OCI-LY7 (cell line): ENCODE results near the gene SLC6A7. TPM values are rescaled to one million over a fixed set of nuclear protein-coding genes. Genes with fewer than 3 reads are reported as not detected.

Experiments
- BruUV-seq: library from RNA; stranded (reverse); fragments of 400-500 nt; replicated peaks from 2 replicates; lab custom pipeline; 2021; lab: Mats Ljungman, UMichigan
- CTCF ChIA-PET: fragments of 300-600 bp; sonication (Branson Sonifier 250); formaldehyde crosslinking; loops from one replicate; lab custom pipeline; 2022; ENCODE audit warnings: antibody characterized with exemption; ENCODE audit not compliant: unreplicated experiment; lab: Charles Lee
- POLR2A ChIA-PET: fragments of 300-600 bp; sonication (Branson Sonifier 250); formaldehyde crosslinking; loops from one replicate; lab custom pipeline; 2022; ENCODE audit warnings: antibody characterized with exemption; lab: Charles Lee
- DNase-seq: peaks from one replicate; pipeline ENCODE4 v3.0.0-alpha.2; 2015; ENCODE audit warnings: low spot score
- H2AFZ ChIP-seq: fragments of 200-600 bp; sonication (generic), shearing (Covaris generic); 2 replicates; pipeline ENCODE4 v1.6.1; 2014; ENCODE audit warnings: mild to moderate bottlenecking, antibody characterized with exemption, low read length, moderate library complexity
- H3K27ac ChIP-seq: fragments of 200-600 bp; sonication (generic); 2 replicates; pipeline ENCODE4 v1.5.1; 2014; ENCODE audit warnings: mixed run types, low read depth, mild to moderate bottlenecking, moderate library complexity, low read length, inconsistent platforms; ENCODE audit not compliant: poor library complexity, severe bottlenecking
- H3K36me3 ChIP-seq: fragments of 200-600 bp; sonication (generic); 2 replicates; pipeline ENCODE4 v1.6.1; 2014; ENCODE audit warnings: mild to moderate bottlenecking, antibody characterized with exemption, low read length, moderate library complexity, mixed read lengths; ENCODE audit not compliant: insufficient read depth
- H3K4me1 ChIP-seq: fragments of 200-600 bp; sonication (generic); 2 replicates; pipeline ENCODE4 v1.5.1; 2014; ENCODE audit warnings: mild to moderate bottlenecking, low read length; ENCODE audit not compliant: insufficient read depth, poor library complexity, severe bottlenecking
- H3K4me2 ChIP-seq: fragments of 200-600 bp; sonication (generic); 2 replicates; pipeline ENCODE4 v1.6.1; 2014; ENCODE audit warnings: mild to moderate bottlenecking, low read length
- H3K4me3 ChIP-seq: fragments of 200-600 bp; sonication (generic); 2 replicates; pipeline ENCODE4 v1.5.1; 2014; ENCODE audit warnings: mild to moderate bottlenecking, low read depth, low read length; ENCODE audit not compliant: poor library complexity, severe bottlenecking
- H3K79me2 ChIP-seq: fragments of 200-600 bp; sonication (generic); 2 replicates; pipeline ENCODE4 v1.6.1; 2016; ENCODE audit warnings: low read depth, mild to moderate bottlenecking, low read length, moderate library complexity, mixed read lengths; ENCODE audit not compliant: insufficient read depth
- H3K9me2 ChIP-seq: fragments of 200-600 bp; sonication (generic); 2 replicates; pipeline ENCODE4 v1.6.1; 2016; ENCODE audit warnings: mild to moderate bottlenecking, low read length, mixed read lengths; ENCODE audit not compliant: insufficient read depth
- H3K9me3 ChIP-seq: fragments of 200-600 bp; sonication (generic); 2 replicates; pipeline ENCODE4 v1.6.1; 2014; ENCODE audit warnings: mild to moderate bottlenecking, mixed run types, low read length, mixed read lengths
- H4K20me1 ChIP-seq: fragments of 200-600 bp; sonication (generic); 2 replicates; pipeline ENCODE4 v1.6.1; 2014; ENCODE audit warnings: mild to moderate bottlenecking, antibody characterized with exemption, low read length, moderate library complexity, mixed read lengths; ENCODE audit not compliant: insufficient read depth
- EZH2phosphoT487 ChIP-seq: fragments of 200-600 bp; sonication (generic); IDR thresholded peaks from 2 replicates; pipeline ENCODE4 v1.6.1; 2018; ENCODE audit warnings: low read depth, borderline replicate concordance, mild to moderate bottlenecking, mixed run types, antibody characterized with exemption, low read length, moderate library complexity, mixed read lengths
- intact Hi-C: fragments of 100-400 bp; cut with micrococcal nuclease; formaldehyde crosslinking; loops from one replicate; pipeline ENCODE4 v1.10.0; 2022; ENCODE audit not compliant: unreplicated experiment
- total RNA-seq, 2 experiments: library from RNA; depleted of rRNA in 1 of 2; stranded (reverse); fragments of >200 nt in 1 of 2; shearing (Covaris generic) in 1 of 2; gene quantifications; 2 replicates each; pipeline ENCODE4 v1.2.3, GENCODE V29; 2014 to 2022
- TF ChIP-seq, protein P1 (sequence below): fragments of 200-600 bp; sonication (generic); conservative IDR thresholded peaks from 2 replicates; pipeline ENCODE4 v1.5.1; 2014; ENCODE audit warnings: mild to moderate bottlenecking, antibody characterized with exemption, low read length, moderate library complexity, mixed read lengths

Gene SLC6A7
- total RNA-seq, 2 experiments from 2014 or later: not detected

DNA sequence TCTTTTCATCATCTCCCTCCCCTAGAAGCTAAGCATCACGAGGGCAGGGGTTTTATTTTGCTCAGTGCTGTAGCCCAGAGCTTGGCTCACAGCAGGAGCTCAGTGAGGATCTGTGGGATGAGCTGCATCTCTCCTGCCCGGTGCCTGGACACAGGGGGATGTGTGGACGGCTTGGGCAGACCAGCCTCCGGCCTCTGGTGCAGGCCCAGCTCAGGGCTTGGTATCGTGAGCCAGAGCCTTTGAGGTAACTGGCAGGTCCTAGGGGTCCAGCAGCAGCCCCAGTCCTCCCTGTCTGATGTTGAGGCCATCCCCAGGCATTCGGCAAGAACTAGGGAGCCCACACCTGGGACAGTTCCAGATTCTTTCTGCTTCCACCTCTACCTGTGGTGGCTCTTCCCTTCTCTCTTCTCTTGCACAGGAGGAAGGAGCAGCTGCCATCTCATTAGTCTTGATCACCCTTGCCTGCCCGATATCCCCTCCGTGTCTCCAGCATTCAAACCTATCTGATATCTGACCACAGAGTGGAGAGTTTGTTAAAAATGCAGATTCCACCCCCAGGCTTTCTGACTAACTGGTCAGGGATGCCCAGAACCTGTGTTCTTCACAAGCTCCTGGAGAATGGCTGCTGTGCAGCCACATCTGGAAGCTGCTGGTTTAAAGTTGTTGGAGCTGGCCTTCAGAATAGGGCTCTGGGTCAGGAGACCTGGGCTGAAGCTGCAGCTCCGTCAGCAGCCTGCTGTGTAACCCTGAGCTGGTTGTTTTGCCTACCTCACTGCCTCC, 7.9 kb upstream of the SLC6A7 start:
- H3K36me3 ChIP-seq: no peaks in the 10 kb centered on the region
- H3K4me1 ChIP-seq: no peaks in the 10 kb centered on the region
- TF ChIP-seq, protein P1, sequence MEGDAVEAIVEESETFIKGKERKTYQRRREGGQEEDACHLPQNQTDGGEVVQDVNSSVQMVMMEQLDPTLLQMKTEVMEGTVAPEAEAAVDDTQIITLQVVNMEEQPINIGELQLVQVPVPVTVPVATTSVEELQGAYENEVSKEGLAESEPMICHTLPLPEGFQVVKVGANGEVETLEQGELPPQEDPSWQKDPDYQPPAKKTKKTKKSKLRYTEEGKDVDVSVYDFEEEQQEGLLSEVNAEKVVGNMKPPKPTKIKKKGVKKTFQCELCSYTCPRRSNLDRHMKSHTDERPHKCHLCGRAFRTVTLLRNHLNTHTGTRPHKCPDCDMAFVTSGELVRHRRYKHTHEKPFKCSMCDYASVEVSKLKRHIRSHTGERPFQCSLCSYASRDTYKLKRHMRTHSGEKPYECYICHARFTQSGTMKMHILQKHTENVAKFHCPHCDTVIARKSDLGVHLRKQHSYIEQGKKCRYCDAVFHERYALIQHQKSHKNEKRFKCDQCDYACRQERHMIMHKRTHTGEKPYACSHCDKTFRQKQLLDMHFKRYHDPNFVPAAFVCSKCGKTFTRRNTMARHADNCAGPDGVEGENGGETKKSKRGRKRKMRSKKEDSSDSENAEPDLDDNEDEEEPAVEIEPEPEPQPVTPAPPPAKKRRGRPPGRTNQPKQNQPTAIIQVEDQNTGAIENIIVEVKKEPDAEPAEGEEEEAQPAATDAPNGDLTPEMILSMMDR: no peak
- no peak overlapping the region for H3K4me2 ChIP-seq
- no peaks in the 10 kb centered on the region for H3K9me2 ChIP-seq
- H3K4me3 ChIP-seq: no peak overlapping the region
- no TSS peak for BruUV-seq
- DNase-seq: no peak
- H3K79me2 ChIP-seq: no peaks in the 10 kb centered on the region
- POLR2A ChIA-PET: no interaction called here
- CTCF ChIA-PET: interaction anchor here (0.6 to 1.1 kb wide), 2 partner anchors 33 to 36 kb away, joined by 3 read pairs; no protein-coding TSS in a partner anchor
- no peaks in the 10 kb centered on the region for H3K9me3 ChIP-seq
- H3K27ac ChIP-seq: no peak overlapping the region
- intact Hi-C loops: no loop called here
- H4K20me1 ChIP-seq: no peaks in the 10 kb centered on the region
- no peak overlapping the region for H2AFZ ChIP-seq

DNA sequence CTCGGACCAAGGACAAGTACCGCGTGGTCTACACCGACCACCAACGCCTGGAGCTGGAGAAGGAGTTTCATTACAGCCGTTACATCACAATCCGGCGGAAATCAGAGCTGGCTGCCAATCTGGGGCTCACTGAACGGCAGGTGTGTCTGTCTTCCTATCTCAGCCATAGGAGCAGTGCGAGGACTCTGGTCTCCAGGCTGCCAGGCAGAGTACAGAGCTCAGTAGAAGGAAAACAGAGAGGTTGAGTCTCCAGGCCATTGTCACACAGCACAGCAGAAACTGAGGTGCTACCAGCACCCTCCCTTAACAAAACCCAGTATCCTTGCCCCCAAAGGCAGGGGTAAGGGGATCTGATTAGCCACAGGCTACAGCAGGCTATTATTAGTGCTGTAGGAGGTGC, 7.1 kb upstream of the SLC6A7 start:
- no peaks in the 10 kb centered on the region for H3K9me3 ChIP-seq
- no peak for DNase-seq
- CTCF ChIA-PET: no interaction called here
- H3K4me3 ChIP-seq: no peak overlapping the region
- no peaks in the 10 kb centered on the region for H3K36me3 ChIP-seq
- POLR2A ChIA-PET: no interaction called here
- intact Hi-C loops: no loop called here
- H3K4me1 ChIP-seq: no peaks in the 10 kb centered on the region
- H2AFZ ChIP-seq: no peak overlapping the region
- no peak for TF ChIP-seq EZH2phosphoT487
- no peaks in the 10 kb centered on the region for H3K79me2 ChIP-seq
- no peaks in the 10 kb centered on the region for H3K9me2 ChIP-seq
- no peaks in the 10 kb centered on the region for H4K20me1 ChIP-seq
- no peak overlapping the region for H3K4me2 ChIP-seq
- BruUV-seq: no TSS peak
- no peak overlapping the region for H3K27ac ChIP-seq

DNA sequence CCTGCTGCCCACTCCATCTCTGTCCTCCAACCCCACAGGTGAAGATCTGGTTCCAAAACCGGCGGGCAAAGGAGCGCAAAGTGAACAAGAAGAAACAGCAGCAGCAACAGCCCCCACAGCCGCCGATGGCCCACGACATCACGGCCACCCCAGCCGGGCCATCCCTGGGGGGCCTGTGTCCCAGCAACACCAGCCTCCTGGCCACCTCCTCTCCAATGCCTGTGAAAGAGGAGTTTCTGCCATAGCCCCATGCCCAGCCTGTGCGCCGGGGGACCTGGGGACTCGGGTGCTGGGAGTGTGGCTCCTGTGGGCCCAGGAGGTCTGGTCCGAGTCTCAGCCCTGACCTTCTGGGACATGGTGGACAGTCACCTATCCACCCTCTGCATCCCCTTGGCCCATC, 6.4 kb upstream of the SLC6A7 start:
- Histone ChIP-seq H2AFZ (no peak overlapping the region), H3K36me3 (no peaks in the 10 kb centered on the region), H3K27ac (no peak overlapping the region), H3K4me3 (no peak overlapping the region), H3K4me1 (no peaks in the 10 kb centered on the region), H3K79me2 (no peaks in the 10 kb centered on the region), H3K9me3 (no peaks in the 10 kb centered on the region), H4K20me1 (no peaks in the 10 kb centered on the region), H3K9me2 (no peaks in the 10 kb centered on the region), H3K4me2 (no peak overlapping the region)
- no peak for DNase-seq
- ChIA-PET CTCF (no interaction called here), POLR2A (no interaction called here)
- intact Hi-C loops: no loop called here
- no TSS peak for BruUV-seq
- TF ChIP-seq EZH2phosphoT487: no peak
